Osteocyte (in vitro differentiated cells): Measurements from ENCODE around the gene NUP88. TPM values are rescaled to one million over a fixed set of nuclear protein-coding genes. Genes with fewer than 3 reads are reported as not detected.

Experiments used
- DNase-seq: peaks from one replicate; pipeline ENCODE4 v3.0.0; 2021; ENCODE audit warnings: mixed read lengths; ENCODE audit not compliant: unreplicated experiment; ENCODE audit errors: extremely low spot score
- H3K27ac Mint-ChIP-seq: one replicate; pipeline ENCODE4 v1.8.0; 2021; ENCODE audit warnings: mild to moderate bottlenecking, mixed read lengths; ENCODE audit not compliant: unreplicated experiment
- H3K27me3 Mint-ChIP-seq: one replicate; pipeline ENCODE4 v1.8.0; 2021; ENCODE audit warnings: mixed read lengths; ENCODE audit not compliant: unreplicated experiment
- H3K36me3 Mint-ChIP-seq: one replicate; pipeline ENCODE4 v1.8.0; 2021; ENCODE audit warnings: mixed read lengths; ENCODE audit not compliant: unreplicated experiment
- H3K4me1 Mint-ChIP-seq: one replicate; pipeline ENCODE4 v1.8.0; 2021; ENCODE audit warnings: mixed read lengths; ENCODE audit not compliant: unreplicated experiment
- H3K4me3 Mint-ChIP-seq: one replicate; pipeline ENCODE4 v1.8.0; 2021; ENCODE audit warnings: mild to moderate bottlenecking, moderate library complexity, mixed read lengths; ENCODE audit not compliant: unreplicated experiment
- H3K9me3 Mint-ChIP-seq: one replicate; pipeline ENCODE4 v1.8.0; 2021; ENCODE audit warnings: mixed read lengths; ENCODE audit not compliant: unreplicated experiment
- total RNA-seq: library from RNA; stranded (reverse); gene quantifications from 2 replicates; pipeline ENCODE4 v1.2.1, GENCODE V29; 2021
- TF ChIP-seq, protein P1 (sequence below): fragments of 200-600 bp; sonication (generic); IDR thresholded peaks from 2 replicates; pipeline ENCODE4 v1.5.0; 2021; ENCODE audit warnings: antibody characterized with exemption, mild to moderate bottlenecking, moderate library complexity

The NUP88 gene
- total RNA-seq, 1 donor from 2014 or later = 45.7 TPM

DNA sequence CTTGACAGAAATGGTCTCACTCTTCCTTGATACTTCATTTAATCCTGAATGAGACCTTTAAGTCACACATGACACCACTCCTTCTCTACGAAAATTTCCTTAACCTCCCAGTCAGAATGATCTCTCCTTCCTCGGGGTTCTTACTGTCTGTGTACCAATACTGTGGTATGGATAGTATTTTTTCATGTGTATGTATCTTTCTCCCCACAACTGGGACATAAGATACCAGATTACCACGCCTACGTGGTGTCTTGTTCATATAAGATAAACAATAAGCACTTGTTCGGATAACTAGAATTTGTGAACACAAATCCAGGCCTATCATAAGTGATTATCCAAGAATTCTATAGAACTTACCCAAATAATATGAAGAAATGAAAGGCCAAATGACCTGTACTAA lies 11.3 kb downstream of the NUP88 start:
- no peak for DNase-seq
- no peaks in the 10 kb centered on the region for H3K4me1 Mint-ChIP-seq
- TF ChIP-seq, protein P1, sequence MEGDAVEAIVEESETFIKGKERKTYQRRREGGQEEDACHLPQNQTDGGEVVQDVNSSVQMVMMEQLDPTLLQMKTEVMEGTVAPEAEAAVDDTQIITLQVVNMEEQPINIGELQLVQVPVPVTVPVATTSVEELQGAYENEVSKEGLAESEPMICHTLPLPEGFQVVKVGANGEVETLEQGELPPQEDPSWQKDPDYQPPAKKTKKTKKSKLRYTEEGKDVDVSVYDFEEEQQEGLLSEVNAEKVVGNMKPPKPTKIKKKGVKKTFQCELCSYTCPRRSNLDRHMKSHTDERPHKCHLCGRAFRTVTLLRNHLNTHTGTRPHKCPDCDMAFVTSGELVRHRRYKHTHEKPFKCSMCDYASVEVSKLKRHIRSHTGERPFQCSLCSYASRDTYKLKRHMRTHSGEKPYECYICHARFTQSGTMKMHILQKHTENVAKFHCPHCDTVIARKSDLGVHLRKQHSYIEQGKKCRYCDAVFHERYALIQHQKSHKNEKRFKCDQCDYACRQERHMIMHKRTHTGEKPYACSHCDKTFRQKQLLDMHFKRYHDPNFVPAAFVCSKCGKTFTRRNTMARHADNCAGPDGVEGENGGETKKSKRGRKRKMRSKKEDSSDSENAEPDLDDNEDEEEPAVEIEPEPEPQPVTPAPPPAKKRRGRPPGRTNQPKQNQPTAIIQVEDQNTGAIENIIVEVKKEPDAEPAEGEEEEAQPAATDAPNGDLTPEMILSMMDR = no peak
- no peaks in the 10 kb centered on the region for H3K27me3 Mint-ChIP-seq
- peaks cover 39% of the 10 kb centered on the region for H3K36me3 Mint-ChIP-seq
- no peaks in the 10 kb centered on the region for H3K9me3 Mint-ChIP-seq
- H3K4me3 Mint-ChIP-seq = no peak overlapping the region
- no peak overlapping the region for H3K27ac Mint-ChIP-seq

DNA sequence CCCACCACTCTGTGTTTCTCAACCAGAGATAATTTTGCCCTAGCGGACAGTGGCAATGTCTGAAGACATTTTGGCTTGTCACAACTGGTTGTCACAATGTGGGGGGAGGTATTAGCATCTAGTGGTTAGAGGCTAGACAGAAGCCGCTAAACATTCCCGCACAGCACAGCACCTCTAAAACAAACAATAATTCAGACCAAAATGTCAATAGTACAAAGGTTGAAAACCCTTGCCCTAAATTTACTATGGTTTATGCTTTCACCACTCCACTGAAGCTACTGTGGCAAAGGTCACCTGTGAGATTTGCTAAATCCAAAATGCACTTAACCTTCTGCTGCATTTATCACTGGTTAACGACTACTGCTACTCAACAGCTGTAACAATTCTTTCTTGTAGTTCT lies 14.1 kb downstream of the NUP88 start:
- DNase-seq = no peak
- Mint-ChIP-seq H3K27ac (no peak overlapping the region), H3K4me1 (no peaks in the 10 kb centered on the region), H3K27me3 (no peaks in the 10 kb centered on the region), H3K4me3 (no peak overlapping the region), H3K36me3 (peaks cover 35% of the 10 kb centered on the region), H3K9me3 (no peaks in the 10 kb centered on the region)
- TF ChIP-seq, protein P1 = no peak

DNA sequence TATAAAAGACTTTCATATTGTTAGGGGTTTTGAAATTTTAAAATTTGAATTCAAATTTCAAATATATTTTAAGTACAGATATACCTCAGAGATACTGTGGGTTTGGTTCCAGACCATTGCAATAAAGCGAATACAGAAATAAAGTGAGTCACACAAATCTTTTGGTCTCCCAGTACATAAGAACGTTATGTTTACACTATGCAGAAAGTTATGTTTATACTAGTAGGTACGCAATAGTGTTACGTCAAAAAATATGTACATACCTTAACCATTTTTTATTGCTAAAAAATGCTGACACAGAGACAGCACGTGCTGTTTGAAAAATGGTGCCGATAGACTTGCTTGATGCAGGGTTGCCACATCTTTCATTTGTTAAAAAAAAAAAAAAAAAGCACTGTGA lies 19.7 kb downstream of the NUP88 start:
- Mint-ChIP-seq H3K4me1 (no peaks in the 10 kb centered on the region), H3K27ac (no peak overlapping the region), H3K27me3 (no peaks in the 10 kb centered on the region), H3K4me3 (no peak overlapping the region), H3K9me3 (no peaks in the 10 kb centered on the region), H3K36me3 (peaks cover 47% of the 10 kb centered on the region)
- DNase-seq = no peak
- TF ChIP-seq, protein P1 = no peak

DNA sequence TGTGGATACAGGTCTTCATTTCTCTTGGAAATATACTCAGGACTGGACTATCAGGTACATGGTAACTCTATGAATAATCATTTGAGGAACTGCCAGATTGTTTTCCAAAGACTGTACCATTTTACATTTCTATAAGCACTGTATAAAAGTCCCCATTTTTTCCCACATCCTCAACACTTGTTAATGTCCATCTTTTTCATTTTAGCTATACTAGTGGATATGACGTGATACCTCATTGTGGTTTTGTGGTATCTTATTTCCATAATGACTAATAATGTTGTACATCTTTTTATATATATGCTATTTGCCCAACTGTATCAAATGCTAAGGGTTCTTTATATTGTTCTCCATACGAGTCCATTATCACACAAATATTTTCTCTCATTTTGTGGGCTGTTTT lies 22.9 kb downstream of the NUP88 start:
- Mint-ChIP-seq H3K27me3 (no peaks in the 10 kb centered on the region), H3K4me3 (no peak overlapping the region), H3K36me3 (peaks cover 49% of the 10 kb centered on the region), H3K27ac (no peak overlapping the region), H3K4me1 (no peaks in the 10 kb centered on the region), H3K9me3 (no peaks in the 10 kb centered on the region)
- TF ChIP-seq, protein P1 = no peak
- no peak for DNase-seq

DNA sequence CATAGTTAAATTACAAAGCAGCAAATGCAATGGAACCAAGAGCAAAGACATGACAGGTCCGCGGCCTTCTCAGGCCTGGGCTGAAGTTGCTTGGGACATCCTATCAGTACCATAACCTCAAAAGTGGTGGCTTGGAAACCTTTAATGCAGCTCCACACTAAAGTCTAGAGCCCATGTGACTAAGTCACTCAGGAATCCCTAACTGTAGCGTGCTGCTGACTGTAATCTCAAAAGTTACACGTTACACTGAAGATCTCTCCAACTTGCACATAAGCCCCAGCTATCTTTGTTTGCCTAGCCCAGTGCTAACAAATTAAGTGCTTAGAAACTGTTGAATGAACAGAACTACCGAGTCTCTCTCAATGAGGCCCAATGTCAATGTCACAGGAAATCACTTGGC lies 27.8 kb downstream of the NUP88 start:
- H3K27ac Mint-ChIP-seq = no peak overlapping the region
- H3K27me3 Mint-ChIP-seq = no peaks in the 10 kb centered on the region
- H3K36me3 Mint-ChIP-seq = peaks cover 49% of the 10 kb centered on the region
- no peak for DNase-seq
- no peaks in the 10 kb centered on the region for H3K4me1 Mint-ChIP-seq
- TF ChIP-seq, protein P1 = no peak
- H3K4me3 Mint-ChIP-seq = no peak overlapping the region
- H3K9me3 Mint-ChIP-seq = no peaks in the 10 kb centered on the region
